Retinal pigment epithelial cell (primary cell): ENCODE measurements around the gene NGDN.

Experiments
- DNase-seq: peaks from one replicate; pipeline ENCODE4 v3.0.0-alpha.2; 2010; ENCODE audit warnings: low read depth
- H3K4me3 ChIP-seq: 2 replicates; pipeline ENCODE4 v1.5.1; 2011; ENCODE audit warnings: mild to moderate bottlenecking, low read length, control low read depth, moderate library complexity
- CTCF ChIP-seq: conservative IDR thresholded peaks from 2 replicates; pipeline ENCODE4 v1.5.1; 2011; ENCODE audit warnings: low read depth, low read length, control low read depth, inconsistent platforms

The NGDN gene

GRCh38 chr14:23457587-23458445 is 11.7 kb upstream of the NGDN start:
- TF ChIP-seq CTCF, result no peak
- DNase-seq, result no peak
- H3K4me3 ChIP-seq, result no peak overlapping the region

- DNase-seq, result no peak
- H3K4me3 ChIP-seq, result no peak overlapping the region
- TF ChIP-seq CTCF, result no peak
Observed at GRCh38 chr14:23460960-23461359, 8.5 kb upstream of the NGDN start.

- no peak for DNase-seq
- H3K4me3 ChIP-seq, result no peak overlapping the region
- TF ChIP-seq CTCF, result no peak
Observed at GRCh38 chr14:23464700-23465099, 4.8 kb upstream of the NGDN start.

GRCh38 chr14:23465261-23465660 is 4.2 kb upstream of the NGDN start:
- no peak for DNase-seq
- no peak overlapping the region for H3K4me3 ChIP-seq
- TF ChIP-seq CTCF, result no peak

GRCh38 chr14:23468704-23469126 is 788 bp upstream of the NGDN start:
- no peak for TF ChIP-seq CTCF
- H3K4me3 ChIP-seq, result peak overlapping the region; percentile 48
- DNase-seq, result no peak

- no peak for DNase-seq
- peak overlapping the region; percentile 86 for H3K4me3 ChIP-seq
- TF ChIP-seq CTCF, result no peak
Observed at GRCh38 chr14:23469906-23470403, 452 bp downstream of the NGDN start.

GRCh38 chr14:23470947-23471346 is 1.4 kb downstream of the NGDN start:
- no peak overlapping the region for H3K4me3 ChIP-seq
- TF ChIP-seq CTCF, result no peak
- DNase-seq, result no peak
